Hepatocyte (in vitro differentiated cells): ENCODE results near the gene IL17RE.

Experiments
- CTCF ChIP-seq: fragments of 200-600 bp; sonication (generic); IDR thresholded peaks from 2 replicates; pipeline ENCODE4 v1.5.1; 2016; ENCODE audit warnings: antibody characterized with exemption, mild to moderate bottlenecking; ENCODE audit not compliant: poor library complexity
- EZH2 ChIP-seq: fragments of 200-600 bp; sonication (generic); IDR thresholded peaks from 2 replicates; pipeline ENCODE4 v1.6.1; 2016; ENCODE audit warnings: antibody characterized with exemption, mild to moderate bottlenecking, borderline replicate concordance

GRCh38 chr3:9915254-9916141 is 12.8 kb downstream of the IL17RE start:
- TF ChIP-seq CTCF = peak; percentile 46
- no peak for TF ChIP-seq EZH2
